ENCODE results near the gene TNFRSF1B.

DNA sequence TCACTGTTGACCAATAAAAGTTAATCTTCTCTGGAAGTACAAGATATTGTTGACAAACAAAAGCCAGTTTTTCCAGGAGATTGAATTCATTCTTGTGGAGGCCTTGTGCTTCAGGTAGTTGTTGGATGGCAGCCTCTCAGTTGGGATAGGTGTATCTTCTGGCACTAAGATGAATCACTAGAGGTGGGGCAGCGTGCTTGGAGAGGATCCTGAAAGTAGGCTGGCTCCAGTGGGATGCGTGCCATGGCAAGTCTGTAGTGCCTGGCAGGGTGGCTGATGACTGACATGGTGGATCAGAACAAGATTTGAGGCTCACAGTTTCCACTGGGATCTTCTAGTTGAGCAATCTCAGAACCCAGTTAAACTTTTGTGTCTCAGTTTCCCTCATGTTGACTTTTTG, 65.4 kb downstream of the TNFRSF1B start:
- TF ChIP-seq, protein P1, sequence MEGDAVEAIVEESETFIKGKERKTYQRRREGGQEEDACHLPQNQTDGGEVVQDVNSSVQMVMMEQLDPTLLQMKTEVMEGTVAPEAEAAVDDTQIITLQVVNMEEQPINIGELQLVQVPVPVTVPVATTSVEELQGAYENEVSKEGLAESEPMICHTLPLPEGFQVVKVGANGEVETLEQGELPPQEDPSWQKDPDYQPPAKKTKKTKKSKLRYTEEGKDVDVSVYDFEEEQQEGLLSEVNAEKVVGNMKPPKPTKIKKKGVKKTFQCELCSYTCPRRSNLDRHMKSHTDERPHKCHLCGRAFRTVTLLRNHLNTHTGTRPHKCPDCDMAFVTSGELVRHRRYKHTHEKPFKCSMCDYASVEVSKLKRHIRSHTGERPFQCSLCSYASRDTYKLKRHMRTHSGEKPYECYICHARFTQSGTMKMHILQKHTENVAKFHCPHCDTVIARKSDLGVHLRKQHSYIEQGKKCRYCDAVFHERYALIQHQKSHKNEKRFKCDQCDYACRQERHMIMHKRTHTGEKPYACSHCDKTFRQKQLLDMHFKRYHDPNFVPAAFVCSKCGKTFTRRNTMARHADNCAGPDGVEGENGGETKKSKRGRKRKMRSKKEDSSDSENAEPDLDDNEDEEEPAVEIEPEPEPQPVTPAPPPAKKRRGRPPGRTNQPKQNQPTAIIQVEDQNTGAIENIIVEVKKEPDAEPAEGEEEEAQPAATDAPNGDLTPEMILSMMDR (IDR thresholded peaks at IDR 0.05) = no peak
- no peak for TF ChIP-seq POLR2A (IDR thresholded peaks at IDR 0.05)

Data from body of pancreas (tissue), 4 donors.